Measurements from ENCODE around the gene LIMA1.
"Not testable (repeated sequence)": the region's sequence is repeated elsewhere in the genome, so short reads cannot be mapped to it uniquely, and the experiment has no call there.

Gene LIMA1

DNA sequence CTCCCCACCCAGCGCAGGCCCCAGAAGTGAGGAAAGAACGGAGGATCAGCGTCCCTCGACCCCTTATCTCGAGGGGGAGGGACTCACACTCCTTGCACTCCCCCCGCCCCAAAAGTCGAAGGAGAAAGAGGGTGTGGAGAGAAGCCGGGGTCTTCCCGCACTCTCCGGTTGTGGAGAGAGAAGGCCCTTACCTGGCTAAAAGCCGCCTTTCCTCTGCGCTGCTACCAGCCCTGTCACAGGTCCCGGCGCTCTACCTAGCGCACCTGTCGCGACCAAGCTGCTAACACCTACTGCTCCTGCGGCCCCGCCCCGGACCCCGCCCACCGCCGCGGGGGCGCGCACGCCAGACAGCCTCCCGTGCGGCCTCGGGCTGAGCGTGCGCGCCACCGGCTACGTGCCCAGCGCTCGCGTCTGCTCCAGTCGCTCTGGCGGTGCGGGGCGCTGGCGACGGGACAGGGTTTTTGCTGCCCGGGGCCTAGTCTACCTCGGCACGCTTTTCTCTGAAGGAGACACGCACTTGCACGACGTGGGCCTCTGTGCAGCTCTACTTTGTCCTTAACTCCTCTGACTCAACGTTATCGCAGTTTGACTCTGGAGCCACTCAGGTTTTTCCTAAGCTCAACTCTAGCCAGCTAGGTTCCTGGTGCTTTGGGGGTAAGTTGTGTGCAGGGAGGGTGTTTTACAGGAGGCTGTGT is at the start of gene LIMA1:
LIMA1 (minus strand) TSS at position 292 of the 695 bp plus-strand sequence. CDS start 34,769 bp downstream, outside the sequence.
- peak; percentile 49 to 55 for DNase-seq (ENCODE audit: low read depth in 2 of 2)

DNA sequence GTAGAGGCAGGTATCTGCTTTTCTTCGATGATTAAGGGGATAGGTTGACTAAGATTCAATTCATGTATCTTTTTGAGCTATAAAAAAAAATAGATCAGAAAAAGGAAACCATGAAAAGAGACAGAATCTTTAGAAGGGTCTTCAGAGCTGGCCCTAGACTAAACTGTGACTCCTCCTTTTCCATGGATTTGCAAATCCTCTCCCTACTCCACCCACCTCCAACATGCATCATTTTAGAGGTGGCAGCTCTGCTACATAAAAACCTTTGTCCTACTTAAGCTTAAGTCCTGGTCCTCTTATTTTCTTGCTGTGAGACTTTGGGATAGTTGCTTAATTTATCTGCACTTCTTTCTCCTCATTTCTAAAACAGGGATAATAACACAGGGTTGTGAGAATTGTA is 48.4 kb upstream of the LIMA1 start:
- DNase-seq (ENCODE audit: low read depth in 2 of 2), result no peak

DNA sequence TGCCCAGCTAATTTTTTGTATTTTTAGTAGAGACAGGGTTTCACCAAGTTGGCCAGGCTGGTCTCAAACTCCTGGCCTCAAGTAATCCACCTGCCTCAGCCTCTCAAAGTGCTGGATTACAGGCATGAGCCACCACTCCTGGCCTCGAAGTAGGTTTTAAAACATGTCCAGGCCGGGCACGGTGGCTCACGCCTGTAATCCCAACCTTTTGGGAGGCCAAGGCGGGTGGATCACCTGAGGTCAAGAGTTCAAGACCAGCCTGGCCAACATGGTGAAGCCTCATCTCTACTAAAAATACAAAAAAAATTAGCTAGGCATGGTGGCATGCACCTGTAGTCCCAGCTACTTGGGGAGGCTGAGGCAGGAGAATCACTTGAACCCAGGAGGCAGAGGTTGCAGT is 45.3 kb upstream of the LIMA1 start:
- DNase-seq (ENCODE audit: low read depth in 2 of 2), result not testable (repeated sequence)

DNA sequence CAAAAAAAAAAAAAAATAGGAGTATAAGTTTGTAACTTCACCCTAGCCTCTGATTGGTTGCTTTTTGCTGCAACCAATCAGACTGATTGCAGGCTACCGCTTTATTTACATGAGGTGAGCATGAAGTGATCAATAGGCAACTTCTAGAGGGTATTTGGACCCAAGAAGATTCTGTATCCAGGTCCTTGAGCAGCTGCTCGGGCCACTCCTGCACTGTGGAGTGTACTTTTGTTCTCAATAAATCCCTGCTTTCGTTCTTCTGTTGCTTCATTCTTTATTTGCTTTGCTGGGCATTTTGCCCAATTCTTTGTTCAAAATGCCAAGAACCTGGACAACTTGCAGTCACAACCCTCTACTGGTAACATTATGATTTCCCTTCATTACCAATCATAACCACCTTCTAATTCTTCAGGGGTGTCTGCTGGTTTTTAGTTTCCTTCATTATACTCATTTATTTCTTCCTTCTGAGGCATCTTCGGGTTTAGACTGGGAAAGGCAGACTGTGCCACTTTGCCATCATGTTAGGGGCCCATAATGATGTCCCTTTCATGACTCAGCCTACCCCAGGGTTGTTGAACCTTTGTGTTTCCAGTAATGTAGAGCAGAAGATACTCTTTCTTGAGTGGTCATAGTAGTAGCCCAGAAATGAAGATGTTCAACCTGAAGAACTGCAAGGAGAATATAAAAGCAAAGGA is 43.4 kb upstream of the LIMA1 start:
- peak in 1 of 2 experiments; percentile 17 for DNase-seq (ENCODE audit: low read depth in 2 of 2)

DNA sequence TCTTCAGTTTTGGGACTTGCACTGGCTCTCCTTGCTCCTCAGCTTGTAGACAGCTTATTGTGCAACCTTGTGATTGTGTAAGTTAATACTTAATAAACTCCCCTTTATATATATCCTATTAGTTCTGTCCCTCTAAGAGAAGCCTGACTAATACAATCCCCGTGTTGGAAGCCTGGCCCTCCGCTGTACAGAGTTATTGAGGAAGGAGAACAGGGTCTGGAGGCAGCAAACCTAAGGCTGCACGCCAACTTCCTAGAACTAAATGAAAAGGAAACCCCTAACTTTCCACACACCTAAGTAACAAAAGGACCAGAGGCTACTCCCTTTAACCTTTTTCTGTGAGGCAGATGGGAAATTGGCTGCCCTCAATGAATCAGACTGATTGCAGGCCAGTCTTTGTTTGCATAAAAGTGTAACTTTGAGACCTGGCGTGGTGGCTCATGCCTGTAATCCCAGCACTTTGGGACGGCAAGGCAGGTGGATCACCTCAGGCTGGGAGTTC is 42.6 kb upstream of the LIMA1 start:
- DNase-seq (ENCODE audit: low read depth in 2 of 2), result no peak

DNA sequence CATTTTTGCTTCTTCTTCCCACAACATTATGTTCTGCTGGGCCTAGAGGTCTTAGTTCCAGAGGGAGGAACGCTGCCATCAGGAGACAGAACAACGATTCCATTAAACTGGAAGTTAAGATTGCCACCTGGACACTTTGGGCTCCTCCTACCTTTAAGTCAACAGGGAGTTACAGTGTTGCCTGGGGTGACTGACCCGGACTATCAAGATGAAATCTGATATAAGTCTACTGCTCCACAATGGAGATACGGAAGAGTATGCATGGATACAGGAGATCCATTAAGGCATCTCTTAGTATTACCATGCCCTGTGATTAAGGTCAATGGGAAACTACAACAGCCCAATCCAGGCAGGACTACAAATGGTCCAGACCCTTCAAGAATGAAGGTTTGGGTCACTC is 41.5 kb upstream of the LIMA1 start:
- not testable (repeated sequence) for DNase-seq (ENCODE audit: low read depth in 2 of 2)

DNA sequence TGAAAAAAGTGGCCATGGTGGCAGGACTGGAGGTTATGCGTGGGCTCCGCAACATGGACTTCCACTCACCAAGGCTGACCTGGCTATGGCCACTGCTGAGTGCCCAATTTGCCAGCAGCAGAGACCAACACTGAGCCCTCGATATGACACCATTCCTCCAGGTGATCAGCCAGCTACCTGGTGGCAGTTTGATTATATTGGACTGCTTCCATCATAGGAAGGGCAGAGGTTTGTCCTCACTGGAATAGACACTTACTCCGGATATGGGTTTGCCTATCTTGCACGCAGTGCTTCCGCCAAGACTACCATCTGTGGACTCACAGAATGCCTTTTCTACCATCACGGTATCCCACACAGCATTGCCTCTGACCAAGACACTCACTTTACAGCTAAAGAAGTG is 40.8 kb upstream of the LIMA1 start:
- DNase-seq (ENCODE audit: low read depth in 2 of 2), result not testable (repeated sequence)

DNA sequence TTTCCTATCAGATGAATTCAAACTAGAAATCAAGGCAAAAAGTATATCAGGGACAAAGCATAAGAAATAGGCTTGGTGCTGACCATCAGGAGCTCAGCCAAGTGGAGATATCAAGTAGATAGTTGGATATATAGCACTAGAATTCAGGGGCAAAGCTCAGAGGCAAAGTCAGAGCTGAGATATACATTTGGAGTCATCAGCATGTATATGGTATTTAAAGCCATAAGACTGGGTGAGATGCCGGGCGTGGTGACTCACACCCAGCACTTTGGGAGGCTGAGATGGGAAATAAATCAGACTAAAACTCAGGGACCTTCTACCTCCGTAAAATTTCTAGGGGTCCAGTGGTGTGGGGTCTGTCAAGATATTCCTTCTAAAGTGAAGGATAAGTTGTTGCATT is 38.9 kb upstream of the LIMA1 start:
- no peak for DNase-seq (ENCODE audit: low read depth in 2 of 2)

DNA sequence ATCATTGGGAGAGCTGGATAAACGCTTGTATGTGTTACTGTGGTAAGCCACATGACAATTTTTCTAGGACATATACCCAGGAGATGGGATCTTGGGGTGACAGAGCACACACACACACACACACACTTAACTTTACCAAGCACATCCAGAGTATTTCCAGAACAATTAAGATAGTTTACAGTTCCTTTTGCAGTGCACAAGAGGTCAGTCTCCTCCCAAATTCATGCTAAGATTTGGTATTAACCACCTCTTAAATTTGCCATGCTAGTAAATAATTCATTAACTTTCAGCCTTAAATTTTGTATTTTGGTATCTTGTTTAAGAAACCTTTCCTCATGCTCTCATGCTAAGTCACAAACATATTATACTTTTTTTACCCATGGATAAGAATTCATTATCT is 33.9 kb upstream of the LIMA1 start:
- no peak for DNase-seq (ENCODE audit: low read depth in 2 of 2)

DNA sequence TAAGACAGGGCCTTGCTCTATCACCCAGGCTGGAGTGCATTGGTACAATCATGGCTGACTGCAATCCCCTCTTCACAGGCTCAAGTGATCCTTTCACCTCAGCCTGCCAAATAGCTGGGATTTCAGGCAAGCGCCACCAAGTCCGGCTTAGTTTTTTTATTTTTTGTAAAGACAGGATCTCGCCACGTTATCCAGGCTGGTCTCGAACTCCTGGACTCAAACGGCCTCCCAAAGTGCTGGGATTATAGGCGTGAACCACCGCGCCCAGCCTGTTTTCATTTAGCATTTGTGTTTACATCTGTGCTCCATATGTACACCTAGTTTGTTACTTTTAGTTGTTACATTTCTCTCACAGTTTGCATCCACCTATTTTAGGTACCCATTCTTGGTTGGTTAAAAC is 32.5 kb upstream of the LIMA1 start:
- DNase-seq (ENCODE audit: low read depth in 2 of 2), result no peak

DNA sequence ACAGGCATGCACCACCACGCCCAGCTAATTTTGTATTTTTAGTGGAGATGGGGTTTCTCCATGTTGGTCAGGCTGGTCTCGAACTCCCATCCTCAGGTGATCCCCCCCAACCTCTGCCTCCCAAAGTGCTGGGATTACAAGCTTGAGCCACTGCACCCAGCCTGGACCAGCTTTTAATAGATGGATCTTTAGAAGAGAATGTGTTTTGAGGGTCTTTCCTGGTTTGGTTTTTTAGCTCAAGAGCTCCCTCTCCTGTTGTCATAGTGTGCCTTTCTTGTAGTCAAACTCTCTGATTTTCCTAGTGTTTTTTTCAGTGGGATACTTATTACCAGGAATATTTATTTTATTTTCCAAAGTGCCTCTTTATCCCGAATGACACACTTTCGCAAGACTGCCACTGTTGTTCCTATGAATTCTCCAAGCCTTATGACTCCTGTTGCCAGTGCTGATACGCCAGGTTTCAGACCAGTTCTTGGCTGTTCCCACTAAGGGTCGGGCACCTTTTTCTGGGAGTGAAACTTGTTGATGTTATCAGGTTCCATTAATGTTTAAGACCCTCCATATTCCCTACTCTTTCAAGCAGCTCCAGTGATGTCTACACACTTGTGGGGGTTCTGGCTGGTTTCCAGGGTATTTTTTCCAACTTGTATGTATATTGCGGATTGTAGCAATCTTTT is 31.5 kb upstream of the LIMA1 start:
- peak; percentile 53 to 55 for DNase-seq (ENCODE audit: low read depth in 2 of 2)

DNA sequence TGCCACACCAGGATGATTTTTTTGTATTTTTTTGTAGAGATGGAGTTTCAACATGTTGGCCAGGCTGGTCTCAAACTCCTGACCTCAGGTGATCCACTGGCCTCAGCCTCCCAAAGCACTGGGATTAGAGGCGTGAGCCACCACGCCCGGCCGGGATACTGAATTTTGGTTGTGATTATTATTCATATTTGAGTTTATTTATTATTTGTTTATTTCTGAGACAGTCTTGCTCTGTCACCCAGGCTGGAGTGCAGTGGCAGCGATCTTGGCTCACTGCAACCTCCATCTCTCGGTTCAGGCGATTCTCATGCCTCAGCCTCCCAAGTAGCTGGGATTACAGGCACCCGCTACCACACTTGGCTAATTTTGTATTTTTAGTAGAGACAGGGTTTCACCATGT is 30.7 kb upstream of the LIMA1 start:
- DNase-seq (ENCODE audit: low read depth in 2 of 2), result not testable (repeated sequence)

DNA sequence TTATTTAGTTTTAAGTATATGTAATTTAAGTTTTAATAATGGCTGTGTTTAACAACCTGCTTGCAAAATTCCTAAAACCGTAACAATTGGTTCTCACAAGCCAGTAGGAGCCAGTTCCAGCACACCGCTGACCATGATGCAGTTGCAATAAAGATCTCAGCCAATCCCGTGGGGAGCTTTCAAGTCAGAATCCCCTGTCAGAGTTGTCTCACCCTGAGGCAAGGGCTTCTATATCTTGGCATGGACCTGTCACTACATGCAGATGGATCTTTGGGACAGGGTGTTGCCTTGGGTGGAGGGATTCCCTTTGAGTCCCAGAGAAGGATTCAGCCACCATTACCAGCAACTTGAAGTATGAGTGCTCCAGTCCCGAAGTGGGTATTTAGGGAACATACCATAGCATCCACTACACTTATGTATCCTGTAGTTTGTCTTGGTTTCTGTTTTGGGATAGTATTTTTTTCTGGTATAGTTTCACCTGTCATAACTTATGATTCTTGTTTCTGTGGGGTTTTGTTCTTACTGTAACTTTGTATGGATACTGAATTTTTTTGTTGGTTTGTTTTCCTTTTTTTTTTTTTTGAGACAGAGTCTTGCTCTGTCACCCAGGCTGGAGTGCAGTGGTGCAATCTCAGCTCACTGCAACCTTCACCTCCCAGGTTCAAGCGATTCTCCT is 30.1 kb upstream of the LIMA1 start:
- no peak for DNase-seq (ENCODE audit: low read depth in 2 of 2)

DNA sequence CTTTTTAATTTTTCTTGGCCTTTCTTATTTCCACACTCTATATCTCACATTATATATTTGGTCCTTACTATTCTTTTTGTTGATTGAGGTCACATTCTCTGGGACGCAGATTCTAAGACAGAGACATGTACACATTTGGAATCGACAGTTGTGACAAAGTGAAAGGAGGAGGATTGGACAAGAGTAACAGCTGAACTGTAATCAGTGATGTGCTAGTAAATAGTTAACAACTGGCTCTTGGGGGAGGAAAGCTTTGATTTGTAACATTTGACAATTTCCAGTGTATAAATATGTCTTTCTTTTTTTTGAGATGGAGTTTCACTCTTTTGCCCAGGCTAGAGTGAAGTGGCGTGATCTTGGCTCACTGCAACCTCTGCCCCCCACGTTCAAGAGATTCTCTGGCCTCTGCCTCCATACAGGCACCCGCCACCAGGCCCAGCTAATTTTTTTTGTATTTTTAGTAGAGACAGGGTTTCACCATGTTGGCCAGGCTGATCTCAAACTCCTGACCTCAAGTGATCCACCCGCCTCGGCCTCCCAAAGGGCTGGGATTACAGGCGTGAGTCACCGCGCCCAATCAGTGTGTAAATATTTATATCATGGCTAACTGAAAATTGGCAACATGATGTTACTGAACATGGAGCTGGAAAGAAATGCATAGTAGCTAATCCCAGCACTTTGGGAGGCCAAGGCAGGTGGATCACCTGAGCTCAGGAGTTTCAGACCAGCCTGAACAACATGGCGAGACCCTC is 28.7 kb upstream of the LIMA1 start:
- not testable (repeated sequence) for DNase-seq (ENCODE audit: low read depth in 2 of 2)

DNA sequence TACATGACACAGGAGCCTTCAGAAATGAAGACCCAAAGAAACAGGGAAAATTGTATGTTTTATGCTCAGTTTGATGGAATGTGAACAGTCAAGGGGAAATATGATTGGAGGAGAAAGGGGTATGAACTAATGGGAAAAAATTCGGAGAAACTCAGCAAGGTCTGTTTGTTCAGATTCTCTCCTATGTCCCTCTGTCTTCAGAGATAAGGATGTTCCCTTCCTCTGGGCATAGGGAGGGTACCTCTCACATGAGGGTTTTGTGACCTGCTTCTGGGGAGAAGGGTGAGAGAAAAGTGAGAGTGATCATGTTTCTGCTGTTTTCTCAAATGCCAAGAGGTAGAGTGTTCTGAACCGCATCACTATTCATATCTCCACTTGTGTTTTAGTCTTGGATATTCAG is 26.6 kb upstream of the LIMA1 start:
- DNase-seq (ENCODE audit: low read depth in 2 of 2), result no peak

DNA sequence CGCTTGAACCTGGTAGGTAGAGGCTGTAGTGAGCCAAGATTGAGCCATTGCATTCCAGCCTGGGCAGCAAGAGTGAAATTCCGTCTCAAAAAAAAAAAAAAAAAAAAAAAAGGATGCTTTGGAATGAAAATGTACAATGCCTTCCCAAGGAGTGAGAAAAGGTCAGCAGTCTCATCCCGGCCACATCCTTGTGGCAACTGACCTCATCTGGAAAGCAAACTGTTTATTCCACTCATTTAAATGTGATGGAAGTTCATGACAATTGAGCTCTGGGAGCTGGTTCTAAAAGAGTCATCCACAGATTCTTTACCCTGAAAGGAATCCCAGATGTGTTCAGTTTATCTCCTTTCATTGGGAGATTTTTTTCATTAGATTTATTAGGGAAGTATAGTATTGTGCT is 19.4 kb upstream of the LIMA1 start:
- no peak for DNase-seq (ENCODE audit: low read depth in 2 of 2)

DNA sequence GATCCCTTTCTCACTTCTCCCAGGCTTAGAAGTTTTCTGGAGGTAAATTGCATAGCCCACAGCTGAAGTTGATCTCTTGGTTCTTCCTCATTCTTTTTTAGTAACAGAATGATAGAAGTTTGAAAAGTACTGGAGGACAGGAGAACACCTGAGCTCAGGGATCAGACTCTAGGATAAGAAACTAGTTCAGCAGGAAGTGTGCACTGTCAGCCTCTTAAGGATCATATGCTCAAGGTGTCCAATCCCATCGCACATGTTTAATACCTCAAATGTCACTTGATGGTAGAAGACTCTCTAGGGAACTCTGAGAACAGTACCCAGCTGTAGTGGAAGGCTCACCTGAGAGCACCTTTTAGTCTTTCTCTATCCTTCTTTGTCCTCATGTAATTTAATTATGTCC is 14.7 kb upstream of the LIMA1 start:
- DNase-seq (ENCODE audit: low read depth in 2 of 2), result no peak

DNA sequence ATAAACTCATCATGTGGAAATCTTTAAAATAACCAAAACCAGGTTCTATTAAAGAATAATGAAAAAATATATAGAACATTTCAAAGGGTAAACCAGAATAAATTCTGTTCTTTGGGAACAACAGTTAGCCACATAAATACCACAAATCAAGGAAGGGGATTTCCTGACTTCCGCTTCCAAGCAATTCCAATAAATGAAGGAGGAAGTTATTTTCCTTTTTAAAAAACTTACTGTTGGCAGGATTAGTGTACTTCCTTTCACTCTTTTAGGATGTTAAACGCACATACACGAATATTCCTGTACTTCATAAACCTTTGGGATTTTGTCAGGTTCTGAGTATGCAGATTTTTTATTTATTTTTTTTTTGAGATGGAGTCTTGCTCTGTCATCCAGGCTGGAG is 13.7 kb upstream of the LIMA1 start:
- DNase-seq (ENCODE audit: low read depth in 2 of 2), result no peak

DNA sequence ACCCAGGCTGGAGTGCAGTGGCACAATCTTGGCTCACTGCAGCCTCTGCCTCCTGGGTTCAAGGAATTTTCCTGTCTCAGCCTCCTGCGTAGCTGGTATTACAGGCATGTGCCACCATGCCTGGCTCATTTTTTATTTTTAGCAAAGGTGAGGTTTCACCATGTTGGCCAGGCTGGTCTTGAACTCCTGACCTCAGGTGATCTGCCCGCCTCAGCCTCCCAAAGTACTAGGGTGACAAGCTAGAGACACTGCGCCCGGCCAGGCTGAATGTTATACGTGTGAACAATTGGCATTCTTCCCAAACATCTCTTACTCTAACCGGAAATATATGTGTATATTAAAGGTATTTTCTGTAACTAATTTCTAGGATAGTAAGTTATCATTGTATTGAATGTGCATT is 13.2 kb upstream of the LIMA1 start:
- no peak for DNase-seq (ENCODE audit: low read depth in 2 of 2)

DNA sequence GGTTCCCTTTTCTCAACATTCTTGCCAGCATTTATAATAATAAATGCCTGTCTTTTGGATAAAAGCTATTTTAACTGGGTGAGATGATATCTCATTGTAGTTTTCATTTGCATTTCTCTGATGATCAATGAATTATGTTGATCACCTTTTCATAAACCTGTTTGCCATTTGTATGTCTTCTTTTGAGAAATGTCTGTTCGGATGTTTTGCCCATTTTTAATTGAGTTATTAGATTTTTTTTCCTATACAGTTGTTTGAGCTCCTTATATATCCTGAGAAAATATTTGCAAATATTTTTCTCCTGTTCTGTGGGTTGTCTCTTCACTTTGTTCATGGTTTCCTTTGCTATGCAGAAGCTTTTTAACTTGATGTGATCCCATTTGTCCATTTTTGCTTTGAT is 8.1 kb upstream of the LIMA1 start:
- DNase-seq (ENCODE audit: low read depth in 2 of 2), result no peak

DNA sequence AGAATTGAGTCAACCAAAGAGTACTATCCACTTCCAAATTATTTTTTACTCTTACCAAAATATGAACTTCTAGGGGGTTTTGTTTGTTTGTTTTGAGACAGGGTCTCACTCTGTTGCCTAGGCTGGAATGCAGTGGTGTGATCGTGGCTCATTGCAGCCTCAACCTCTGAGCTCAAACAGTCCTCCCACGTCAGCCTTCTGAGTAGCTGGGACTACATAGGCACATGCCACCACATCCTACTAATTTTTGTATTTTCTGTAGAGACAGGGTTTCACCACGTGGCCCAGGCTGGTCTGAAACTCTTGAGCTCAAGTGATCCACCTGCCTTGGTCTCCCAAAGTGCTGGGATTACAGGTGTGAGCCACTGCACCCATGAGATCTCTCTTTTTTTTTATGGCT is 7.4 kb upstream of the LIMA1 start:
- DNase-seq (ENCODE audit: low read depth in 2 of 2), result not testable (repeated sequence)
